ENCODE measurements around the gene MYH11. TPM values are rescaled to one million over a fixed set of nuclear protein-coding genes. Genes with fewer than 3 reads are reported as not detected.

The MYH11 gene
- polyA plus RNA-seq, 1 donor from 2014 or later = not detected

- no peaks in the 10 kb centered on the region for H3K36me3 ChIP-seq (ENCODE audit: insufficient read depth, low read length)
These were observed 48.8 kb downstream of the MYH11 start for GRCh38 chr16:15808071-15808470.

GRCh38 chr16:15807603-15808009, 49.2 kb downstream of the MYH11 start:
- H3K27me3 ChIP-seq (ENCODE audit: insufficient read depth, low read depth, low read length) = peaks cover 3% of the 10 kb centered on the region
- no peak overlapping the region for H3K27ac ChIP-seq (ENCODE audit: low read length)
- H3K4me3 ChIP-seq (ENCODE audit: low read length) = no peak overlapping the region
- no peaks in the 10 kb centered on the region for H3K9me3 ChIP-seq (ENCODE audit: low read length)
- no peaks in the 10 kb centered on the region for H4K20me1 ChIP-seq (ENCODE audit: insufficient read depth)
- H3F3A ChIP-seq (ENCODE audit: insufficient read depth, low read length, poor library complexity, severe bottlenecking) = no peaks in the 10 kb centered on the region
- H2AFZ ChIP-seq (ENCODE audit: low read depth, low read length) = no peak overlapping the region
- H3K79me2 ChIP-seq (replicated peaks; ENCODE audit: insufficient read depth, low read length) = no peaks in the 10 kb centered on the region
- H3K9me2 ChIP-seq (ENCODE audit: insufficient read depth, low read length) = no peaks in the 10 kb centered on the region
- H3K36me3 ChIP-seq (ENCODE audit: insufficient read depth, low read length) = no peaks in the 10 kb centered on the region
- TF ChIP-seq REST (IDR thresholded peaks at IDR 0.05; ENCODE audit: borderline replicate concordance) (no peak), EZH2 (IDR thresholded peaks at IDR 0.05; ENCODE audit: borderline replicate concordance, insufficient read depth, low read length, poor library complexity, severe bottlenecking) (no peak)
- H3K9ac ChIP-seq (ENCODE audit: low read length) = no peak overlapping the region
- no peak overlapping the region for H3K4me2 ChIP-seq (ENCODE audit: low read length)

More at GRCh38 chr16:15808071-15808470, 48.8 kb downstream of the MYH11 start:
- Histone ChIP-seq H4K20me1 (ENCODE audit: insufficient read depth) (no peaks in the 10 kb centered on the region), H2AFZ (ENCODE audit: low read depth, low read length) (no peak overlapping the region), H3K27ac (ENCODE audit: low read length) (no peak overlapping the region), H3K4me3 (ENCODE audit: low read length) (no peak overlapping the region), H3K9me2 (ENCODE audit: insufficient read depth, low read length) (no peaks in the 10 kb centered on the region), H3K9ac (ENCODE audit: low read length) (no peak overlapping the region), H3K4me2 (ENCODE audit: low read length) (no peak overlapping the region), H3K27me3 (ENCODE audit: insufficient read depth, low read depth, low read length) (peaks cover 3% of the 10 kb centered on the region), H3K79me2 (replicated peaks; ENCODE audit: insufficient read depth, low read length) (no peaks in the 10 kb centered on the region), H3K9me3 (ENCODE audit: low read length) (no peaks in the 10 kb centered on the region), H3F3A (ENCODE audit: insufficient read depth, low read length, poor library complexity, severe bottlenecking) (no peaks in the 10 kb centered on the region)
- TF ChIP-seq EZH2 (IDR thresholded peaks at IDR 0.05; ENCODE audit: borderline replicate concordance, insufficient read depth, low read length, poor library complexity, severe bottlenecking) (no peak), POLR2AphosphoS5 (IDR thresholded peaks at IDR 0.05) (no peak), EP300 (conservative IDR thresholded peaks at IDR 0.05; ENCODE audit: poor library complexity, severe bottlenecking) (no peak), SMC3 (conservative IDR thresholded peaks at IDR 0.05; ENCODE audit: poor library complexity) (no peak), TAF1 (IDR thresholded peaks at IDR 0.05; ENCODE audit: low read depth) (no peak), RAD21 (conservative IDR thresholded peaks at IDR 0.05) (no peak), CTCF (IDR thresholded peaks at IDR 0.05; ENCODE audit: poor library complexity, severe bottlenecking) (no peak)

GRCh38 chr16:15803618-15804017, 53.2 kb downstream of the MYH11 start:
- no peak for TF ChIP-seq MXI1 (conservative IDR thresholded peaks at IDR 0.05; ENCODE audit: poor library complexity, severe bottlenecking)
- TF ChIP-seq CTCF (IDR thresholded peaks at IDR 0.05; ENCODE audit: poor library complexity, severe bottlenecking) = no peak
- no peak for TF ChIP-seq TAF1 (IDR thresholded peaks at IDR 0.05; ENCODE audit: low read depth)
- no peak for TF ChIP-seq RAD21 (conservative IDR thresholded peaks at IDR 0.05)
- TF ChIP-seq POLR2AphosphoS5 (IDR thresholded peaks at IDR 0.05) = no peak
- no peak for TF ChIP-seq EZH2 (IDR thresholded peaks at IDR 0.05; ENCODE audit: borderline replicate concordance, insufficient read depth, low read length, poor library complexity, severe bottlenecking)
- TF ChIP-seq EP300 (conservative IDR thresholded peaks at IDR 0.05; ENCODE audit: poor library complexity, severe bottlenecking) = no peak
- no peak for TF ChIP-seq SMC3 (conservative IDR thresholded peaks at IDR 0.05; ENCODE audit: poor library complexity)
- no peak for TF ChIP-seq REST (IDR thresholded peaks at IDR 0.05; ENCODE audit: borderline replicate concordance)
- Histone ChIP-seq H3K4me2 (ENCODE audit: low read length) (no peak overlapping the region), H4K20me1 (ENCODE audit: insufficient read depth) (no peaks in the 10 kb centered on the region), H3K27me3 (ENCODE audit: insufficient read depth, low read depth, low read length) (peaks cover 3% of the 10 kb centered on the region), H3F3A (ENCODE audit: insufficient read depth, low read length, poor library complexity, severe bottlenecking) (no peaks in the 10 kb centered on the region), H3K27ac (ENCODE audit: low read length) (no peak overlapping the region), H3K4me3 (ENCODE audit: low read length) (no peak overlapping the region), H3K9me3 (ENCODE audit: low read length) (no peaks in the 10 kb centered on the region), H3K9me2 (ENCODE audit: insufficient read depth, low read length) (no peaks in the 10 kb centered on the region), H3K79me2 (replicated peaks; ENCODE audit: insufficient read depth, low read length) (no peaks in the 10 kb centered on the region), H2AFZ (ENCODE audit: low read depth, low read length) (no peak overlapping the region), H3K9ac (ENCODE audit: low read length) (no peak overlapping the region), H3K36me3 (ENCODE audit: insufficient read depth, low read length) (no peaks in the 10 kb centered on the region)

Measured in neural cell (in vitro differentiated cells).